Osteoblast (primary cell): ENCODE results near the gene C16orf74. TPM values are rescaled to one million over a fixed set of nuclear protein-coding genes. Genes with fewer than 3 reads are reported as not detected.

Source experiments
- DNase-seq: peaks from one replicate; pipeline ENCODE4 v3.0.0; 2011; ENCODE audit warnings: low spot score, mixed read lengths; ENCODE audit not compliant: insufficient read length; ENCODE audit errors: missing footprints
- H2AFZ ChIP-seq: 2 replicates; pipeline ENCODE4 v1.6.0; 2011; ENCODE audit warnings: mild to moderate bottlenecking, low read length
- H3K27ac ChIP-seq: 2 replicates; pipeline ENCODE4 v1.5.1; 2011; ENCODE audit warnings: mild to moderate bottlenecking, low read depth, low read length, moderate library complexity
- H3K27me3 ChIP-seq: 2 replicates; pipeline ENCODE4 v1.6.0; 2012; ENCODE audit warnings: mild to moderate bottlenecking, control low read depth, inconsistent platforms, low read length, moderate library complexity; ENCODE audit not compliant: insufficient read depth
- H3K36me3 ChIP-seq: 2 replicates; pipeline ENCODE4 v1.5.1; 2011; ENCODE audit warnings: mild to moderate bottlenecking, low read length, control low read depth, moderate library complexity; ENCODE audit not compliant: insufficient read depth
- H3K4me1 ChIP-seq: 2 replicates; pipeline ENCODE4 v1.5.1; 2011; ENCODE audit warnings: mild to moderate bottlenecking, low read length, control low read depth, moderate library complexity; ENCODE audit not compliant: insufficient read depth
- H3K4me2 ChIP-seq: 2 replicates; pipeline ENCODE4 v1.6.0; 2011; ENCODE audit warnings: mild to moderate bottlenecking, low read length; ENCODE audit not compliant: insufficient read depth
- H3K4me3 ChIP-seq: fragments of 200-600 bp; sonication (generic); 3 replicates; pipeline ENCODE4 v1.5.1; 2012; ENCODE audit warnings: mild to moderate bottlenecking, low read length, inconsistent platforms; ENCODE audit not compliant: insufficient read depth
- H3K79me2 ChIP-seq: 2 replicates; pipeline ENCODE4 v1.6.0; 2012; ENCODE audit warnings: mild to moderate bottlenecking, low read length, control low read depth, inconsistent platforms; ENCODE audit not compliant: insufficient read depth
- H3K9me3 ChIP-seq: 2 replicates; pipeline ENCODE4 v1.5.1; 2011; ENCODE audit warnings: low read depth, low read length, control low read depth
- H4K20me1 ChIP-seq: 2 replicates; pipeline ENCODE4 v1.6.0; 2012; ENCODE audit warnings: mild to moderate bottlenecking, low read length, control low read depth; ENCODE audit not compliant: insufficient read depth
- total RNA-seq: library from RNA; depleted of rRNA; stranded (reverse); fragments of >200 nt; gene quantifications from 2 replicates; pipeline ENCODE4 v1.2.3, GENCODE V29; 2012
- TF ChIP-seq, protein P1 (sequence below): IDR thresholded peaks from 2 replicates; pipeline ENCODE4 v1.5.1; 2011; ENCODE audit warnings: mild to moderate bottlenecking, low read depth, low read length, moderate library complexity; ENCODE audit errors: extremely low read depth

The C16orf74 gene
- total RNA-seq, 1 donor, result 0.72 TPM

- Histone ChIP-seq H3K4me2 (no peak overlapping the region), H3K4me3 (no peak overlapping the region), H4K20me1 (no peaks in the 10 kb centered on the region), H3K4me1 (no peaks in the 10 kb centered on the region), H2AFZ (no peak overlapping the region), H3K36me3 (no peaks in the 10 kb centered on the region), H3K27ac (no peak overlapping the region), H3K27me3 (no peaks in the 10 kb centered on the region), H3K9me3 (peaks cover 3% of the 10 kb centered on the region), H3K79me2 (no peaks in the 10 kb centered on the region)
- TF ChIP-seq, protein P1, sequence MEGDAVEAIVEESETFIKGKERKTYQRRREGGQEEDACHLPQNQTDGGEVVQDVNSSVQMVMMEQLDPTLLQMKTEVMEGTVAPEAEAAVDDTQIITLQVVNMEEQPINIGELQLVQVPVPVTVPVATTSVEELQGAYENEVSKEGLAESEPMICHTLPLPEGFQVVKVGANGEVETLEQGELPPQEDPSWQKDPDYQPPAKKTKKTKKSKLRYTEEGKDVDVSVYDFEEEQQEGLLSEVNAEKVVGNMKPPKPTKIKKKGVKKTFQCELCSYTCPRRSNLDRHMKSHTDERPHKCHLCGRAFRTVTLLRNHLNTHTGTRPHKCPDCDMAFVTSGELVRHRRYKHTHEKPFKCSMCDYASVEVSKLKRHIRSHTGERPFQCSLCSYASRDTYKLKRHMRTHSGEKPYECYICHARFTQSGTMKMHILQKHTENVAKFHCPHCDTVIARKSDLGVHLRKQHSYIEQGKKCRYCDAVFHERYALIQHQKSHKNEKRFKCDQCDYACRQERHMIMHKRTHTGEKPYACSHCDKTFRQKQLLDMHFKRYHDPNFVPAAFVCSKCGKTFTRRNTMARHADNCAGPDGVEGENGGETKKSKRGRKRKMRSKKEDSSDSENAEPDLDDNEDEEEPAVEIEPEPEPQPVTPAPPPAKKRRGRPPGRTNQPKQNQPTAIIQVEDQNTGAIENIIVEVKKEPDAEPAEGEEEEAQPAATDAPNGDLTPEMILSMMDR, result no peak
- DNase-seq, result peak; percentile 50
Observed at GRCh38 chr16:85711982-85712587, 38.8 kb downstream of the C16orf74 start.

DNA sequence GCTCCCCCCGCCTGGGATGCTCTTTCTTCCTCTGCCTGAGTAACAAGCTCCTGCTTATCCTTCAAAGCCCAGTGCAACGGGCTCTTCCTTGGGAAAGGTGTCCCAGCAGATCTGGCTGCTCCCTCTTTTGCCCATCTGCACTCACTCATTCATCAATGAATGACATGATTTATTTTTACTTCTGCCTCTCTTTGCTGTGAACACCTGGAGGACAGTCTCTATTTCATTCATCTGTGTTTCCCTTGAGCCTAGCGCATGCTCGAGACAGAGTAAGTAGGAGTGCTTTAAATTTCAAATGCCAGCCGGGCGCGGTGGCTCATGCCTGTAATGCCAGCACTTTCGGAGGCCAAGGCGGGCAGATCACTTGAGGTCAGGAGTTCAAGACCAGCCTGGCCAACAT is 40.2 kb downstream of the C16orf74 start:
- Histone ChIP-seq H3K4me3 (no peak overlapping the region), H3K79me2 (no peaks in the 10 kb centered on the region), H2AFZ (no peak overlapping the region), H3K36me3 (no peaks in the 10 kb centered on the region), H3K27me3 (no peaks in the 10 kb centered on the region), H3K4me1 (no peaks in the 10 kb centered on the region), H3K27ac (no peak overlapping the region), H4K20me1 (no peaks in the 10 kb centered on the region), H3K4me2 (no peak overlapping the region), H3K9me3 (peaks cover 3% of the 10 kb centered on the region)
- peak; percentile 13 for DNase-seq
- TF ChIP-seq, protein P1, result no peak

- peak; percentile 73 for DNase-seq
- Histone ChIP-seq H3K27ac (no peak overlapping the region), H3K9me3 (peaks cover 3% of the 10 kb centered on the region), H3K4me1 (no peaks in the 10 kb centered on the region), H4K20me1 (no peaks in the 10 kb centered on the region), H3K27me3 (no peaks in the 10 kb centered on the region), H2AFZ (no peak overlapping the region), H3K36me3 (no peaks in the 10 kb centered on the region), H3K79me2 (no peaks in the 10 kb centered on the region), H3K4me3 (no peak overlapping the region), H3K4me2 (no peak overlapping the region)
- TF ChIP-seq, protein P1, result no peak
Observed at GRCh38 chr16:85709766-85710585, 40.9 kb downstream of the C16orf74 start.

DNA sequence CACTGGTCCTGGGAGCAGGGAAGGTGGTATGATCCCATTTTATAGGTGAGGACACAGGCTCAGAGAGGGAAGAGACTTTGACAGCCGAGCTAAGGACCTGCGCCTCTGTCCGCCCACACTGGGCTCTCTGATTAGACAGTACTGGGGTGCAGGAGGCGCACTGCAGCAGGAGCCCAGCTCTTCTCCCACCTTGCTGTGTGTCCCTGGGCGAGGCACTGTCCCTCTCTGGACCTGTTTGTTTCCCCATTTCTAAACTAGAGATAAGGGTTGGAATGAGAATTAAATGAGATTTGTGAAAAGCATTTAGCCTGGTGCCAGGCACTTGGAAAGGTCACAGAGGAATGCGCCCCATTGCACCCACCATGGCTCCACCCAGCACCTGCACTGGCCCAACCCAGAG is 42.6 kb downstream of the C16orf74 start:
- Histone ChIP-seq H3K27me3 (no peaks in the 10 kb centered on the region), H3K4me2 (no peak overlapping the region), H3K27ac (no peak overlapping the region), H4K20me1 (no peaks in the 10 kb centered on the region), H3K79me2 (no peaks in the 10 kb centered on the region), H3K9me3 (peaks cover 3% of the 10 kb centered on the region), H3K36me3 (no peaks in the 10 kb centered on the region), H2AFZ (no peak overlapping the region), H3K4me3 (no peak overlapping the region), H3K4me1 (no peaks in the 10 kb centered on the region)
- TF ChIP-seq, protein P1, result no peak
- peak; percentile 14 for DNase-seq
